ENCODE measurements around the gene KRTAP5-5. TPM values are rescaled to one million over a fixed set of nuclear protein-coding genes. Genes with fewer than 3 reads are reported as not detected.
"Not testable (repeated sequence)": the region's sequence is repeated elsewhere in the genome, so short reads cannot be mapped to it uniquely, and the experiment has no call there.

Gene KRTAP5-5
- total RNA-seq, 1 experiment from 2014 or later = not detected

DNA sequence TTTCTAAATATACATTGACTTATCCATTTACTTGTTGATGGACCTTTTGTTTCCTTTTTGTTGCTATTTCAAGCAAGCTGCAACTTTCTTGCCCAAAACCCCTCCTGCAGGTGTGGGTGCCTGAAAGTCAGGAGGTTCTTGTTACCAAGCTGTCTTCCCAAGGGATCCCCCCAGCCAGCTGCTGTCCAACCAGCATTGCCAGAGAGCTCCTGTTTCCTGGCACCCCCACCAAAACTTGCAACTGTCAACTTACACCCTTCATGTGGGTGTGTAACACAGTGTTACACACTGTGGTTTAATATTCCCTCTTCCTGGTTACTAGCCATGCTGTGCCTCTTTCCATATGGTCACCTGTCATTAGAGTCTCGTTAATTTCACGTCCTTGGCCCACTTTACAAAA is 42.9 kb upstream of the KRTAP5-5 start:
- Histone ChIP-seq H3K4me1 (ENCODE audit: insufficient read depth, low read length, poor library complexity, severe bottlenecking) (no peaks in the 10 kb centered on the region), H3K36me3 (ENCODE audit: insufficient read depth, low read length, poor library complexity, severe bottlenecking) (no peaks in the 10 kb centered on the region), H3K27me3 (replicated peaks; ENCODE audit: insufficient read depth, low read depth, low read length, poor library complexity) (no peaks in the 10 kb centered on the region), H3K4me3 (ENCODE audit: low read depth, low read length, poor library complexity, severe bottlenecking) (no peak overlapping the region), H3K9me3 (ENCODE audit: low read depth, low read length, poor library complexity, severe bottlenecking) (no peaks in the 10 kb centered on the region), H3K27ac (ENCODE audit: low read depth, low read length, poor library complexity, severe bottlenecking) (no peak overlapping the region)
- no TSS peak for BruUV-seq (replicated peaks)
- ChIA-PET POLR2A (ENCODE audit: low non-redundant PET) (no interaction called here), CTCF (no interaction called here)
- DNase-seq (ENCODE audit: low spot score) = no peak
- intact Hi-C loops (cut with micrococcal nuclease; ENCODE audit: unreplicated experiment) = no loop called here
- TF ChIP-seq EZH2 (IDR thresholded peaks at IDR 0.05; ENCODE audit: borderline replicate concordance, low read depth, low read length, poor library complexity, severe bottlenecking) = no peak
- TF ChIP-seq, protein P1, sequence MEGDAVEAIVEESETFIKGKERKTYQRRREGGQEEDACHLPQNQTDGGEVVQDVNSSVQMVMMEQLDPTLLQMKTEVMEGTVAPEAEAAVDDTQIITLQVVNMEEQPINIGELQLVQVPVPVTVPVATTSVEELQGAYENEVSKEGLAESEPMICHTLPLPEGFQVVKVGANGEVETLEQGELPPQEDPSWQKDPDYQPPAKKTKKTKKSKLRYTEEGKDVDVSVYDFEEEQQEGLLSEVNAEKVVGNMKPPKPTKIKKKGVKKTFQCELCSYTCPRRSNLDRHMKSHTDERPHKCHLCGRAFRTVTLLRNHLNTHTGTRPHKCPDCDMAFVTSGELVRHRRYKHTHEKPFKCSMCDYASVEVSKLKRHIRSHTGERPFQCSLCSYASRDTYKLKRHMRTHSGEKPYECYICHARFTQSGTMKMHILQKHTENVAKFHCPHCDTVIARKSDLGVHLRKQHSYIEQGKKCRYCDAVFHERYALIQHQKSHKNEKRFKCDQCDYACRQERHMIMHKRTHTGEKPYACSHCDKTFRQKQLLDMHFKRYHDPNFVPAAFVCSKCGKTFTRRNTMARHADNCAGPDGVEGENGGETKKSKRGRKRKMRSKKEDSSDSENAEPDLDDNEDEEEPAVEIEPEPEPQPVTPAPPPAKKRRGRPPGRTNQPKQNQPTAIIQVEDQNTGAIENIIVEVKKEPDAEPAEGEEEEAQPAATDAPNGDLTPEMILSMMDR (conservative IDR thresholded peaks at IDR 0.05; ENCODE audit: low read depth, low read length) = no peak

DNA sequence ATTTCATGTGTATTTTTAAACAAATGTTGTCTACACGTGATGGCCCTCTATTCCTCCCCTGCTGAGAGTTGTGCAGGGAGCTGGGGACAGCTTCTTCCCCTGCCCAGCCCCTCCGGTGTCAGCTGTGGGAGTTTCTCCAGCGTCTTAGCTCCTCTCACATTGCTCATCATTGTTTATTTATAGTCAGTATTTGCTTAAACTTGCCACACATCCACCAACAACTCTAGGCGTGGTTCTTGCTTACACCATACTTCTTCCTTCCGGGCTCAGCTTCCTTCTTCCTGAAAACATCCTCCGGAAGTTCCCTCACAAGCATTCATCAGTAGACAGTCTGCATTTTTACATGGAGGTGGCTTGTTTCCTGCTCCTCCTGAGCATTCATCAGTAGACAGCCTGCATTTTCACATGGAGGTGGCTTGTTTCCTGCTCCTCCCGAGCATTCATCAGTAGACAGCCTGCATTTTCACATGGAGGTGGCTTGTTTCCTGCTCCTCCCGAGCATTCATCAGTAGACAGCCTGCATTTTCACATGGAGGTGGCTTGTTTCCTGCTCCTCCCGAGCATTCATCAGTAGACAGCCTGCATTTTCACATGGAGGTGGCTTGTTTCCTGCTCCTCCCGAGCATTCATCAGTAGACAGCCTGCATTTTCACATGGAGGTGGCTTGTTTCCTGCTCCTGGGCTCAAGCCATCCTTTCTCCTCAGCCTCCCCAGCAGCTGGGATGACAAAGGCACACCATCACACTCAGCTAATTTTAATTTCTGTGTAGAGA is 40.2 kb upstream of the KRTAP5-5 start:
- H3K27ac ChIP-seq (ENCODE audit: low read depth, low read length, poor library complexity, severe bottlenecking); DNase-seq (ENCODE audit: low spot score); POLR2A ChIA-PET (ENCODE audit: low non-redundant PET); H3K36me3 ChIP-seq (ENCODE audit: insufficient read depth, low read length, poor library complexity, severe bottlenecking); H3K4me3 ChIP-seq (ENCODE audit: low read depth, low read length, poor library complexity, severe bottlenecking); H3K9me3 ChIP-seq (ENCODE audit: low read depth, low read length, poor library complexity, severe bottlenecking); H3K4me1 ChIP-seq (ENCODE audit: insufficient read depth, low read length, poor library complexity, severe bottlenecking); CTCF ChIA-PET; H3K27me3 ChIP-seq (replicated peaks; ENCODE audit: insufficient read depth, low read depth, low read length, poor library complexity); intact Hi-C loops (cut with micrococcal nuclease; ENCODE audit: unreplicated experiment); BruUV-seq (replicated peaks): not testable (repeated sequence)

DNA sequence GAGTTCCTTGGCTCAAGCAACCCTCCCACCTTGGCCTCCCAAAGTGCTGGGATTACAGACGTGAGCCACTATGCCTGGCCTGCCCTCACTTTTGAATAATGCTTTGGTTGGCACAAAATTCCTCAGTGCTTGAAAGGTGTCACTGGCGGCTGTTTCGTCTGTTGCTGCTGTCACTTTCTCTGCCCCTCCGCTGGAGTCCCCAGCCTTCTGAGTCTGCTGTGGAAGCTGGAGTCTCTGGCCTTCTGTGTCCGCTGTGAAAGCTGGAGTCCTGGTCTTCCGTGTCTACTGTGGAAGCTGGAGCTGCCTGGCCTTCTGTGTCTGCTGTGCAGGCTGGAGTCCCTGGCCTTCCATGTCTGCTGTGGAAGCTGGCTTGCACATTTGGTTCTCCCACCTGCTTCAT is 39.6 kb upstream of the KRTAP5-5 start:
- Histone ChIP-seq H3K9me3 (ENCODE audit: low read depth, low read length, poor library complexity, severe bottlenecking) (no peaks in the 10 kb centered on the region), H3K27ac (ENCODE audit: low read depth, low read length, poor library complexity, severe bottlenecking) (no peak overlapping the region), H3K36me3 (ENCODE audit: insufficient read depth, low read length, poor library complexity, severe bottlenecking) (no peaks in the 10 kb centered on the region), H3K4me3 (ENCODE audit: low read depth, low read length, poor library complexity, severe bottlenecking) (no peak overlapping the region), H3K27me3 (replicated peaks; ENCODE audit: insufficient read depth, low read depth, low read length, poor library complexity) (no peaks in the 10 kb centered on the region), H3K4me1 (ENCODE audit: insufficient read depth, low read length, poor library complexity, severe bottlenecking) (no peaks in the 10 kb centered on the region)
- ChIA-PET CTCF (no interaction called here), POLR2A (ENCODE audit: low non-redundant PET) (no interaction called here)
- intact Hi-C loops (cut with micrococcal nuclease; ENCODE audit: unreplicated experiment) = no loop called here
- no TSS peak for BruUV-seq (replicated peaks)
- TF ChIP-seq, protein P1 (conservative IDR thresholded peaks at IDR 0.05; ENCODE audit: low read depth, low read length) = no peak
- TF ChIP-seq EZH2 (IDR thresholded peaks at IDR 0.05; ENCODE audit: borderline replicate concordance, low read depth, low read length, poor library complexity, severe bottlenecking) = no peak
- no peak for DNase-seq (ENCODE audit: low spot score)

DNA sequence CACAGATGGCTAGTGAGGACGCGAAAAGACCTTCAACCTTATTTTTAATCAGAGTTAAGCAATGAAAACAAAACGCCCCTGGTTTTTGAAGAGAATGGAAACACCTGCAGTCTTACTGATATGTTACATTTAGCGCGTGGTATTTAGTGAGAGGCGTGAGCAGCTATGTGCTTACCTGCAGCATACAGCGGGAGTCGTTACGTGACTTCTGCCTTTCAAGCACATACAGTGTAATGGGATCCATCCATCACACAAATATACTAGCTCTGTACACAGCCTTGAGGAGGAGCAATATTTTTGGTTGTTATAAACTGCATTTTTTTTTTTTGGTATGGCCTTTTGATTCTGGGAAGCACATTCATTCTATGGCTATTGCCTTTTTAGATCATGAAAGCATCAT is 36.9 kb upstream of the KRTAP5-5 start:
- BruUV-seq (replicated peaks) = no TSS peak
- no peak for DNase-seq (ENCODE audit: low spot score)
- TF ChIP-seq, protein P1 (conservative IDR thresholded peaks at IDR 0.05; ENCODE audit: low read depth, low read length) = no peak
- TF ChIP-seq EZH2 (IDR thresholded peaks at IDR 0.05; ENCODE audit: borderline replicate concordance, low read depth, low read length, poor library complexity, severe bottlenecking) = no peak
- CTCF ChIA-PET = no interaction called here
- Histone ChIP-seq H3K36me3 (ENCODE audit: insufficient read depth, low read length, poor library complexity, severe bottlenecking) (no peaks in the 10 kb centered on the region), H3K9me3 (ENCODE audit: low read depth, low read length, poor library complexity, severe bottlenecking) (no peaks in the 10 kb centered on the region), H3K27me3 (replicated peaks; ENCODE audit: insufficient read depth, low read depth, low read length, poor library complexity) (no peaks in the 10 kb centered on the region), H3K4me3 (ENCODE audit: low read depth, low read length, poor library complexity, severe bottlenecking) (no peak overlapping the region), H3K4me1 (ENCODE audit: insufficient read depth, low read length, poor library complexity, severe bottlenecking) (no peaks in the 10 kb centered on the region), H3K27ac (ENCODE audit: low read depth, low read length, poor library complexity, severe bottlenecking) (no peak overlapping the region)
- POLR2A ChIA-PET (ENCODE audit: low non-redundant PET) = no interaction called here
- intact Hi-C loops (cut with micrococcal nuclease; ENCODE audit: unreplicated experiment) = no loop called here

DNA sequence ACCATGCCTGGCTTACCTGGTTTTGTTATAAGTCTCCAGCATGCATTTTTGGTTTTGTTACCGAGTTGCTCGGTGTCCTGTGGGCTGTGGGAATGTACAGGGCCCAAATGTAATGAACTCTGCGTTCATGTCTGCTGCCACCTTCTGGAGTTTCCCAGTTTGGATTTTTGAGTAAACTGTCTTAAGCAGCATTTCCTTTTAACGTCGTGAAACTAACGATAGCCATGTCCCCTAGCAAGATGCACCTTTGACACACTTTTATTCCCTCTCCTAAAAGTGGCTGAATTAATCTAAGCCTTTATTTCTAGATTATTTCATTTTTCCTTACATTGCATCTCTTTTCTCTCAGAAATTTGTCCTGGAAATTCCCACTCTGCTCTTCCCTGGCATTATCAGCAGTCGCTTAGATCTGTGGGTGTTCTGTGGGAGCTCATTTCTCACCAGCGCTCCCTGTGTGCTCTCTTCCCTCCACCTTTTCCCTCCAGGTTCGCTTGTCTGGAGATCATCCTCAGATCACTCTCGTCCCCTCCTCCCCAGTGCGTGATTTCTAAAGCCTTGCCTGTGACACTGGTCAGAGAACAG is 33.5 kb upstream of the KRTAP5-5 start:
- H3K4me3 ChIP-seq (ENCODE audit: low read depth, low read length, poor library complexity, severe bottlenecking); H3K36me3 ChIP-seq (ENCODE audit: insufficient read depth, low read length, poor library complexity, severe bottlenecking); H3K9me3 ChIP-seq (ENCODE audit: low read depth, low read length, poor library complexity, severe bottlenecking); intact Hi-C loops (cut with micrococcal nuclease; ENCODE audit: unreplicated experiment); H3K27me3 ChIP-seq (replicated peaks; ENCODE audit: insufficient read depth, low read depth, low read length, poor library complexity); H3K27ac ChIP-seq (ENCODE audit: low read depth, low read length, poor library complexity, severe bottlenecking); BruUV-seq (replicated peaks); H3K4me1 ChIP-seq (ENCODE audit: insufficient read depth, low read length, poor library complexity, severe bottlenecking); POLR2A ChIA-PET (ENCODE audit: low non-redundant PET): not testable (repeated sequence)
- CTCF ChIA-PET = interaction anchor here (0.9 to 1.0 kb wide), 2 partner anchors 21 to 57 kb away, joined by 4 to 12 read pairs; no protein-coding TSS in a partner anchor
- peak; percentile 21 for DNase-seq (ENCODE audit: low spot score)

Measured in A673 (cell line).